ENCODE measurements around the gene PHACTR2.

PHACTR2 gene

DNA sequence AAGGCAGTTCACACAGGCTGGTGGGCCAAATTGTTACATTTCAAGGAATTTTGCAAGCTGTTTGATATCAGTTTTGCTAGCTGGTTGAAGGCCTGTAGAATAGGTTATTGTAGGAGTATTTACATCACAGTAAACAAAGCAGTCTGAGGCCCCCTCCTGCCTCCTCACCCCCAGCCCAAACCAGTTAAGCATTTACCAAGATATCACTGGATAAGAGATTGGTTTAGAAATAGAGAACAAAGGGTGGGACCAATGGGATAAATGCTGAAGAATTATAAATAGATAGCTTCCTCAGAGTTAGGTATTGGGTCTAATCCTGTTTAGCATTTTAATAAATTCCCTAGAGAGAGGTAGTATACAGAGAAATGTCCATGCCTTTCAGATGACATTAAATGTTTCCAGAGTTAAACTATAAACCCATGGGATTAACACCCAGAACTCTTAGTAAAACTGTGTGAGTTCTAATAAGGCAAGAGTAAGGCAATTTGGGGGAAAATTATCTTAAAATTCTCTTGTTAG lies 2.3 kb upstream of the PHACTR2 start:
- DNase-seq = no peak

DNA sequence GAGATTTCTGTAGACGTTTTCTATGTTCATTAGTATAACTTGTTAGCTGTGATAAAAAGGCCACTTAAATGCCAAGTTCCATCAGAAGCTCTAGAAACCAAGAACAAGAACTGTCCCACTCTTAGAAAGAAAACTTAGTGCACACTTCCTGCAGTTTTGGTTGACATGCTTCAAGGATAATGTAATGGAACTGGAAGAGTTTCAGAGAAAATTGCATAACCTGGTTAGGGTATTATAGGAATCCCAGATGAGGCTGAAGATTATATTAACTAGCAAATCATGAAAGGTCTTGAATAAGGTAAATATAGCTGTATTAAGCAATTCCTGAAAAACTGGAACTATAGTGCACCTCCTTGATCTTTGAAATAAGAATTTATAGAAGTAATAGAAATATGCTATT lies 1.8 kb upstream of the PHACTR2 start:
- no peak for DNase-seq

DNA sequence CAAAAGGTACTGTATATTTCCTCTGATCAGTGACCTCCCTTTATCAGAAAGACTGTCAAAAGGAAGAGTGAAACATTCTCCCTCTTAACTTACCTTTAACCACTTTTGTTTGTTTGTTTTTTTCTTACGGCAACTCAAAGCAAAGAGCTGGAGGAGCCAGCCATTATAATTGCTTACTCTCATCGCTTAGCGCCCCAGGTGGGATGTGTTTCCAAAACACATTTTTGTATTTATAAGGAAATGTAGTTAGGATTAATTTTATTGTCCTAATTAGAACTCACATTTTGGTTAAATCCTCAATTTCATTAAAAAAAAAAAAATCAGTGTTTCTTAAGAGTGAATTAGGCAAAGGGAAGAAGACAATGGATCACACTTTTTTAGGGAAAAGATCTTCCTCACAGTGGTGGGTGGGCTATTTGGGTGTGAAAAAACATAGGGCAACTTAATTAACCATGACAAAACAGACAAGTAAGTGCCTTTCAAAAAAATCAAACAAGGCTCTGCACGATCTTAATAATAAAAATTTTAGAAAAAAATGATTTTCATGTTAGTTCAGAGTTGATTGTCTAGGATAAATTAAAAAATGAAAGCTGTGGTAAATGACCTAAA lies 1.2 kb upstream of the PHACTR2 start:
- no peak for DNase-seq

DNA sequence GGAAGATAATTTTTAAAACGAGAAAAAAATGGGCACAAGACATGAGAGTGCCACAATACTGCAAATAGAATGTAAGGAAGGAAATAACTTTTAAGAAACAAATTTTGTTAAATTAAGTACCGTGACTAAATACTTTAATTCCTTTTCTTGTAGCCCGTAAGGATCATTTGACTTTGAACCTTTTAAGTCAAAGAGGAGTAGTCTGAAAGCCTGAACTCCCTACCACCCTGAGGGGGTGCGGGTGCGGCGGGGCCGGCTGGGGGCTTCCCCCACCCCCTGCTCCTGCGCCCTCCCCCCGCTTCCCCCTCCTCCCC lies 231 bp upstream of the PHACTR2 start:
- DNase-seq = no peak

DNA sequence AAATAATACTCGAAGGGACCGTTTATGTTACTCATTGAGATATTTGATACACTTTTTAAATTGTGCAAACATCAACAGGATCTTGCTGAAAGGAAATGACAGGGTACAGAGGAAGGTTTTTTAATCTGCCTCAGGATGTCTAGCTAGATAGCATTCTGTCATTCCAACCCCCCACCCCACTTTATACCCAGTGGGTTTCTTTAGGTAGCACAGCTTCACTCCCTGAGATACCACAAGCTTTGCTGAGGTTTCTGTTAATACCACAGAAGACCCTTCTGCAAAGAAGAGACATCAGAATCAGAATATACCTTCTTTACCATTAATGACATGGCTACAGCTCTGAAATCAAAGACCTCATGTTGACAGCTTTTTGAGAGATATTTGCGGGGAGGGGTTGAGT lies 1.3 kb downstream of the PHACTR2 start:
- DNase-seq = no peak

DNA sequence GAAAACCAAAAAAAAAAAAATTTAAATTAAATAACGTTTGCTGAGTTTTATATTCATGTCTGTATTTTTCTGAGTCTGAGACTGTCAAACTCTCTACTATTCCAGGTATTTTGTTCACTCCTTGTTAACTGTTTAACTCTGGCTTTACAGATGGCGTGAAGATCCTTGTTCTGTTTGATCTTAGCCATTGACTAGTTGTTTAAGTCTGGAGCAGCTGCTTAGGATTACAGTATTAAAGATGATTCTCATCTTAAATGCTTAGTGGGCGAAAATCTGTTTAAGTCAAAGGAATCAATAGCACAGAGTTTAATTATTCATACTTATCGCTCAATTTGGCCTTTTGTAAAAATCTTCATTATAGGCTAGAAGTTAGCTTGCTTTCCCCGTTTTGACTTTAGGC lies 2.4 kb downstream of the PHACTR2 start:
- no peak for DNase-seq

DNA sequence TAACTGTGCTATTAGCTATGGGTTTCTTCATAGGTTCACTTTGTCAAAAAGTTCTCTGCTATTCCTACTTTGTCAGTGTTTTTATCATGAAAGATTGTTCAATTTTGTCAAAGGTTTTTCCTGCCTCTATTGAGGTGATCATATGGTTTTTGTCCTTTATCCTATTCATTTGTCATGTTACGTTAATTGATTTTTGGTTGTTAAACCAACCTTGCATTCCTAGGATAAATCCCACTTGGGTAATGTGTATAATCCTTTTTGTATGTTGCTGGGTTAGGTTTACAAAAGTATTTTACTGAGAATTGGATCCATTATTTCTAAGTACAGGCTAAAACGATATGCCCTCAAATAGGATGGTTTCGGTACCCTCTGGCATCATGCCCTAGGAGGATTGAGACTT lies 5.0 kb downstream of the PHACTR2 start:
- no peak for DNase-seq

DNA sequence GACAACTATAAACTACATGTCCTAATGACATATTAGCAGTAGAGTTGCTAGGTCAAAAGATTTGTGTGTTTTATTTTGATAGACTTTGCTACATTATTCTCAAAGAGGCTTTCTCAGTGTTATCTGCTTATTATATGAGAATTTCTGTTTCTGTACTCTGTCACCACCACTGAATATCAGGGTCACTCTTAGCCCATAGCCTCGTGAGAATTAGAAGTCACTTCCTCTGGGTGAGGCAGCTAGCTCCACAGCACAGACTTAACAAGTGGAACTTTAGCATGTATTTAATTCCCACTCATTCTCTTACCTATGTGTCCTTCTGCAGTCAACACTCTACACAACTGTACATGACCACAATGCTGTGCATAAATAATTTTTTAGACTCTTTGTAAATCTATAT lies 6.7 kb downstream of the PHACTR2 start:
- no peak for DNase-seq

DNA sequence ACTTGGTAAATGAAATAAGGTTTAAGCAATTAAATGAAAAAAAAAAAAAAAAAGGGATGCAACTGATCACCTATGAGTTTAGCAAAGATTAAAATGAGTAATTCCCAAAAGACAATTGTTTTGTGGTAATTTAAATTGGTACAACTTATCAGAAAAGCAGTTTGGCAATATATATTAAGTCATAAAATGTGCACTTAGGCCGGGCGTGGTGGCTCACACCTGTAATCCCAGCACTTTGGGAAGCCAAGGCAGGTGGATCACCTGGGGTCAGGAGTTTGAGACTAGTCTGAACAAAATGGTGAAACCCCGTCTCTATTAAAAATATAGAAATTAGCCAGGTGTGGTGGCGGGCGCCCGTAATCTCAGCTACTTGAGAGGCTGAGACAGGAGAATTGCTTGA lies 7.9 kb downstream of the PHACTR2 start:
- DNase-seq = no peak

DNA sequence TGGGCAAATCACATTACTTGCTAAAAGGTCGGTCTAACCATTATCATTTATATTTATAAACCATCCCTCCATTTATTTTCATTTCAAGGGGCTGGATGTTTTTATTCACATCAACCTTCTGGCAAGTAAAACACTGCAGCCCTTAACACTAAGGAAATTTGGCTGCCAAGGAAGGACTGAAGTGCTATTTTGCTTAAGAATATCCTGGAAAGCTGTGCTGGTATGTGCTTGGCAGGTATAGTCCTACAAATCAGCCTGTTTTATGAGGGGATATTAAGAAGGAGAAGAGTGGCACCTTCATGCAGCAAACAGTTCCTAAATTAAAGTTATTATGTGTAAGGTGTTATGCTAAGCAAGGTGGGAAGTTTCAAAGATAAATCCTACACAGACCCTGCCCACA lies 9.8 kb downstream of the PHACTR2 start:
- no peak for DNase-seq

DNA sequence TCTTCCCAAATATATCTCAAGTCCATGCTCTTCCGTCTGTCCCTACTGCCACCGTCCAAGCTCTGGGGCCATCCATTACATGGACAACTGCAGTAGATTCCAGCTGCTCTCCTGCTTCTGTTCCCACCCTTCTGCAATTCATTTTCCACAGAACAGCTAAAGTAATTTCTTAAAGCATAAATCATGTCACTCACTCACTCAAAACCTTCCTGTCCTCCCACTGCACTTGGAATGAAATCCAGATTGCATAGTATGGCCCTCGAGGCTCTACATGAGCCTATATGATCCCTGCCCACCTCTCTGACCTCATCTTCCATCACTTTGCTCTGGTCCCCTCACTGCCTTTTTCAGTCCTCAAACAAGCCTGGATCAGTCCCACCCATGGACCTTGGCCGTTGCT lies 10.9 kb downstream of the PHACTR2 start:
- no peak for DNase-seq

DNA sequence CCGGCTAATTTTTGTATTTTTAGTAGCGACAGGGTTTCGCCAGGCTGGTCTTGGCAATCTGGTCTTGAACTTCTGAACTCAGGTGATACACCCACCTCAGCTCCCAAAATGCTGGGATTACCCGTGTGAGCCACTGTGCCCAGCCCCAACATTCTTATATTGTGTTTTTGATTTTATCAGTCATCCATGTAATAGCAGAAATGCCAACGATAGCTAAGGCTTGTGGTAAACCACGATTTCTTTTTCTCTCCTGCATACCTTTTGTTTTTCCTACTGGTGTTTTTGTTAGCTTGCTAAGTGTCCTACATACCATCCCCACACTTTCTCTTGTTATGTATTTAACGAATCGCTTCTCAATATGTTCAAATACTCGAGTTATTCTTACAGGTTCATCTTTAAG lies 12.1 kb downstream of the PHACTR2 start:
- no peak for DNase-seq

DNA sequence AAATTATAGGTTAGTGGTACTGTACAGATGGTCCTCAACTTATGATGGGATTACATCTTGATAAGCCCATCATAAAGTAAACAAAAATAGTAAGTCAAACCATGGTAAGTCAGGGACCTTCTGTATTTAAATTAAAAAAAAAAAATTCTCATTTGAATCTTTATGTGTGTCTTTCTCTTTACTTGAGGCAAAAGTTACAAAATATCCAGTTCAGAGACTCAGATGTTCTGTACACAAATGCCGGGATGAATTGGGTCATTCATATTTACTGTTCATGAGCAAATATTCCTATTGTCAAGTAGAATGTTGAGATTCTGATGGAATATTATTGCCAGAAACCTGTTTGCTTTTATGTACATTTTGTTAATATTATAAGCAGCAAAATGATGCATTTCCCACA lies 13.4 kb downstream of the PHACTR2 start:
- no peak for DNase-seq

DNA sequence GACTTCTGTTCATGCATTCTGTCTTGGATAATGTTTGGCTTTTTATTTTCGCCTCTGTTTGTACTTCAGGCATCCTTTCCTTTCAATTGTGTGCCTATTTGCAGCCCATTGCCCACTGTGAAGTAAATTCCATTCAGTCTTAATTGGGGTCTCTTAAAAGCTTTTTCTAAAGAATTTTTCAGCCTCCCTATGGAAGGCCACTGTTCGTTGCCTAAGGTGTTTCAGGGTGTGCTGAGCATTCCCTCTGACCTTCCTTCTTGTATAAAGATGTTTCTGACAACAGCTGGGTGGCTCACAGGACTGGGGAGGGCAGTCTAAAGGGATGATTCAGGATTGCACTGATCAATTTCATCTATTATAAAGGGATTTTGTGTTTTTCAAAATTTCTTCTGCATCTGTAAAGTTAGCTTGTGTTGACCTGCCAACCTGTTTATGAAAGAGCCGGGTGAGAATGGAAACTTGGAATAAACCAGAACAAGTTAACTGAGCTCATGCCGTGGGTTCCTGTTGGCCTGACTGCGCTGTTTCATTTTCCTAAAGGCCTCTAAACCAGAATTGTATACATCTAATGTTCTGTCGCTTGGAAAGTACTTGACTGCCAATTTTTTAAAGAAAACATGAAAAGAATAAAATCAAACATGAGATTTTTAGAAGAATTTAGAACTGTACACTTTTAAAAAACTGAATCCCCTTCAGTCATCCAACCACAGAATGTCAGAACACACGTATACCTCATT lies 14.3 kb downstream of the PHACTR2 start:
- DNase-seq = no peak

DNA sequence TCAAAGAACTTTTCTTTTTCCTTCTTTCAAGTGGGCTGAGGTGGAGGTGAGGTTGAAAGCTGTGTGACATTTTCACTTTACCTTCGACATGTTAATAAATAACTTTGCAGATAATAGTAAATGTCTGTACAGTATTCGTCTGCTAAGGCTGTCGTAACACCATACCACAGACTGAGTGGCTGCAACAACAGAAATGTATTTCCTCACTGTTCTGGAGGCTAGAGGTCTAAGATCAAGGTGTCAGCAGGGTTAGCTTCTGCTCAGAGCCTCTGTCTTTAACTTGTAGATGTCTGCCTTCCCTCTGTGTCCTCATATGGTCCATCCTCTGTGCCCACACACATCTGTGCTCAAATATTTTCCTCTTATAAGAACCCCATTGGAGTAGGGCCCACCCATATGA lies 14.9 kb downstream of the PHACTR2 start:
- no peak for DNase-seq

DNA sequence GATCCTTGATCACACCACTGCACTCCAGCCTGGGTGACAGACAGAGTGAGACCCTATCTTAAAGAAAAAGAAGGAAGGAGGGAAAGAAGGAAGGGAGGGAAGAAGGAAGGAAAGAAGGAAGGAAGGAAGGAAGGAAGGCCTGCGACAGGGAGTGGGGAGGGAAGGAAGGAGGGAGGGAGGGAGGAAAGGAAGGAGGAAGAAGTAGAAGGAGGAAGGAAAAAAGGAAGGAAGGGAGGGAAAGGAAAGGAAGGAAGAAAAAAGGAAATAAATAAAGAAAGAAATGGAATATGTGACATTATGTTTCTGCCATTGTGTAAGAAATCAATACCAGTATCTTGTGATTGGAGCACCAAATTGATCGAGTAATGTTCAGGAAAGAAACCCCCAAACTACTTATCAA lies 16.2 kb downstream of the PHACTR2 start:
- no peak for DNase-seq

DNA sequence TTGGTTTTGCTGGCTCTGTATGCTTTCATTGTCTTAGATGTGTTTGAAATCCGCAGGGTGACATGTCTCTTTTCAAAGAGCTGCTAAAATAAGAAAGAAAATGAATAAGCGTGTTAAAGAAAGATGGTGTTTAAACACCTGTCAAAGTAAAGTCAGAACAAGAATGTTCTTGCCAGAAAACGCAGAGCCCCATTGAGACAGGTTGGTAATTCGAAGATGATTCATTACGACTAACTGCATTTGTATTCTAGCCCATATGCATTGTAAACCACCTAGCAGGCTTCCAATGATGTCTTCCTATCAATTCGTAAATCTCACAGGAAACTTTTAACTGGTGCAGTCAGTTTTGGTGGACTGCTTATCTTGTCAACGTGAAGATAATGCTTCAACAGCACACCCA lies 16.8 kb downstream of the PHACTR2 start:
- no peak for DNase-seq

DNA sequence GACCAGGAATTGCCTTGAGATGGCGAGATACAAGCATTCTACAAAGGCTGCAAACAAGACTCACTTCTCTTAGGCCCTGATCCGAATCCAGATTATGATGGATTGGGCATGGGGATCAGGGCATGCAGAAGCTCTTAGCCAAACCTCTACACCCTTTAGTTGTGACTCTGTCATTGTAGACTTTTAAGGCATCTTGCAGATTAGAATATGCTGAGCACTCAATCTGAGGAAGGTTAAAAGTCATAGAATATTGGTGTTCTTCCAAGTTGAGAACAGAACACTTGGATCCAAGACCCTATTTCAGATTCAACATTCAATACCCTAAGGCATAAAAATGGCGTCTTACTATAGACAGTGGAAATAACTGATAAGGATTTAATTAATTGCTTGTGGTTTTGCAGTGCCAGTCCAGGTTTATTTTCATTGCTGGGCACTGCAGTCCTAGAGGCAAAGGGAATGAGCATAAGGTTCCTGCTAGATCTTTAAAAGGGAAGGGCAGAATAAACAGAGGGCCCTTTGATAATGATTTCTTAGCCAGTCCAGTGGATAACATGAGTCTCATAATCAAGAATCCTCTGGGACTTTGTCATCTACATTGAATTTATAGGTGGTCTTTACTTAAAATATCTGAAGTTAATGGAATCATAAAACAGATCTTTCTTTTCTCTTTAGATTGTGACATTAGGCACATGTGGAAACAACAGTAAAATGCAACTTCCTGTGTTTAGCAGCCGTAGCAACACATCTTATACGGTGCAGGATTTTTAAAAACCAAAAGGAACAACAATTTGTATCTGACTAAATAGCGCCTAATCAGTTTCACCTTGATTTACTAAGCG lies 17.6 kb downstream of the PHACTR2 start:
- no peak for DNase-seq

DNA sequence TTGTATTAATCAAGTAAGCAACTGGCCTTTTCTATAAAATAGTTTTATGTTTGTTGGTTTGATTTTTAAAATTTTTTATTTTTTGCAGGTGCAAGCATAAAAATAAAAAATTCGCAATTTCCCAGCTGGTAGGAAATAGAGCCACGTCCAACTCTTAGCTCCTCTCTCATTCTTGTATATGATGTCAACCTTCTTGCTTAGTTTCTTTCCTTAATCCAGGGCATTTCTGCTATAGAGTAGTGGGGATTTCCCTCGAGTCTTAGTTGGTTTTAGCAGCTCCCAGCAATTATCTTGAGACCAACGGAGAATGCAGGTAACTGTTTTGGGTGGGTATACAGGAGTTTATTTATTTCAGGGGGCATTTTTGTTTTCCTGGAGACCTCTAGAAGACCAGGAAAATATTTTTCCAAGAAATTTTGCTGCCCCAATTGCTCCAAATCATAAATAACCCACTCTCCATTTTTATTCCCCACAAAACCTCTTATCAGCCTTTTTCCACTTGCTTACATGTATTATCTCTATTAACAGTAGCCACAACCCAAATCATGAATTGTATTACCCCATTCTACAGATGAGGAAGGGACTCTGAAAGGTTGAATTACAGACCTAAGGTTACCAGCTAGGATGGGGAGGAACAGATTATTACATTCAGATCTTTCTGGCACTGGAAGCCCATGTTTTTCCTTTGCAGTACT lies 18.4 kb downstream of the PHACTR2 start:
- DNase-seq = no peak

DNA sequence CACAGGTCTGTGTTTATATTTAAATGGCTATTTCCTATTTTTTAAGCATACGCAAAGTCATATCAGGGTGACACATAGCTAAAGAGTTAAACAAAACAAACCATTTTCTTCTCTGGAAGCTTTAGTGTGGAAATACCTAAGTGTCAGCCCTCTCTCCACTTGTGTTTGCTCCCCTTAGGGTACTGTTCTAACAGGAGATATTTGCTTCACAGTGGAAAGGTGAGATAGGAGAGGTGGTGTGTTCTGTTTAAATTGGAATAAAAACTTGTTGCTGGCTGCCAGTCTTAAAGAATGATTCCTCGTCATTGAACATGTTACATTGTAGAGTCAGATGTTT lies 18.9 kb downstream of the PHACTR2 start:
- no peak for DNase-seq

DNA sequence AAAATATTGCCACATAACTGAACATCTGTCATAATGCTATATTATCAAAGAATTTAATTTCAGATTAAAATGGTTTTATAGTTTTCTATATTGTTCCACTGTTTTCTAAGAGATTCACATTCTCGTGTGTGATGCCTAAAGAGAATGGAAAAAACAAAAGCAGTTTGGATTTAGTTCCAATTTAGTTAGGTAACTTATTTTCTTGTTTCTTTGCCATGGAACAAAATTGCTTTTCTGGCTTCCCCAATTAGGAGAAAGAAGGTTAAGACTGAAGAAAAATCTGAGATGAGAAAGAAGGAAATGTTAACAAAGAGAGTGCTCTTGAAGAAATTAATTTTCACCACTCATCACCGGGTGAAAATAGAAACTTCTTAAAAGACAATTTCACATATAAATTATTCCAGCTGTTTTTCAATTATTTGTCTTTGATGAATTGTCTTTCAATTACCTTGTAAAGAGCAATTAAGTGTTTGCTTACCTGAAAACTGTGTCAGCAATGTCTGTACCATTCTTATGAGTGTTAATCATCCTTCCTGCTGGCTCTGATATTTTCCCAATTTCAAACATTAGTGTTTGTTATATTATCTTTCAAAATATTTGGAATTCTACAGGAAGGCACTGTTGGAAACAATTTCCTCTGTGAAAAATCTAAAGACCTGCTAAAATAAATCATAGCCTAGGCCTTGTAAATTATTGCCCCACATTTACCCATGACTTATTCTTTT lies 19.5 kb downstream of the PHACTR2 start:
- DNase-seq = no peak
